DND-41 (cell line): ENCODE data around the gene POLR2L.

Source experiments
- CTCF ChIP-seq: IDR thresholded peaks from 2 replicates; pipeline ENCODE4 v1.5.1; 2012; ENCODE audit warnings: borderline replicate concordance, low read length, moderate library complexity, mild to moderate bottlenecking; ENCODE audit not compliant: poor library complexity, severe bottlenecking; ENCODE audit errors: extremely low read depth
- EZH2 ChIP-seq: IDR thresholded peaks from 3 replicates; pipeline ENCODE4 v1.6.1; 2012; ENCODE audit warnings: borderline replicate concordance, low read depth, mild to moderate bottlenecking, moderate library complexity, low read length, inconsistent platforms; ENCODE audit not compliant: severe bottlenecking

- no peak for TF ChIP-seq CTCF
- TF ChIP-seq EZH2: no peak
Measured at GRCh38 chr11:858053-858761, 15.9 kb upstream of the POLR2L start.
